GM12878 (cell line): ENCODE data around the gene HSD17B2. TPM values are rescaled to one million over a fixed set of nuclear protein-coding genes. Genes with fewer than 3 reads are reported as not detected.
"Not testable (repeated sequence)": the region's sequence is repeated elsewhere in the genome, so short reads cannot be mapped to it uniquely, and the experiment has no call there.

ENCODE experiments used
- ATAC-seq: fragments of 200-7000 bp; cut with Tn5 transposase; 3 replicates; pipeline ENCODE4 v1.9.1; 2020; ENCODE audit warnings: mild to moderate bottlenecking, moderate library complexity
- BruUV-seq: library from RNA; stranded (reverse); fragments of 400-500 nt; replicated peaks from 2 replicates; lab custom pipeline; 2021; lab: Mats Ljungman, UMichigan
- CTCF ChIA-PET: fragments of 300-600 bp; sonication (Branson Sonifier 250); formaldehyde crosslinking; extraction: SDS; loops from one replicate; lab custom pipeline; 2021; ENCODE audit warnings: inconsistent platforms; lab: Yijun Ruan, JAX
- POLR2A ChIA-PET: fragments of 350-600 bp; formaldehyde crosslinking; extraction: SDS; loops from one replicate; lab custom pipeline; 2021; ENCODE audit warnings: inconsistent platforms; lab: Charles Lee
- RAD21 ChIA-PET: fragments of 300-600 bp; sonication (Branson Sonifier 250); formaldehyde crosslinking; loops from one replicate; lab custom pipeline; 2023; ENCODE audit warnings: antibody characterized with exemption; ENCODE audit not compliant: unreplicated experiment; lab: Charles Lee
- SMC1A ChIA-PET: fragments of 300-600 bp; sonication (Branson Sonifier 250); formaldehyde crosslinking; loops from one replicate; lab custom pipeline; 2023; ENCODE audit not compliant: unreplicated experiment, uncharacterized antibody; lab: Charles Lee
- DNase-seq: peaks from one replicate; pipeline ENCODE4 v3.0.0-alpha.2; 2011; ENCODE audit warnings: low read depth, low spot score
- FAIRE-seq: peaks from 3 replicates; lab custom pipeline; 2011; peaks lifted over from hg19 to GRCh38; lab: Jason Lieb, UNC
- H2AFZ ChIP-seq: 2 replicates; pipeline ENCODE4 v1.6.0; 2011; ENCODE audit warnings: low read depth, low read length, control low read depth; ENCODE audit not compliant: control insufficient read depth
- H3K27ac ChIP-seq: 2 replicates; pipeline ENCODE4 v1.5.1; 2011; ENCODE audit warnings: control low read depth; ENCODE audit not compliant: control insufficient read depth, insufficient read depth
- H3K27me3 ChIP-seq, 2 experiments: replicated peaks in 1 of 2; 2 replicates each; pipeline versions ENCODE4 v1.6.0 to v1.6.1; 2011; ENCODE audit warnings: low read length in 1 of 2; ENCODE audit not compliant: control insufficient read depth in 2 of 2, insufficient read depth in 2 of 2
- H3K36me3 ChIP-seq, 2 experiments: 2 replicates each; pipeline ENCODE4 v1.5.1; 2011; ENCODE audit warnings: low read length in 1 of 2; ENCODE audit not compliant: control insufficient read depth in 2 of 2, insufficient read depth in 2 of 2
- H3K4me1 ChIP-seq: 2 replicates; pipeline ENCODE4 v1.6.1; 2011; ENCODE audit warnings: mild to moderate bottlenecking, low read length, moderate library complexity, mixed read lengths; ENCODE audit not compliant: control insufficient read depth, insufficient read depth
- H3K4me2 ChIP-seq: 2 replicates; pipeline ENCODE4 v1.6.0; 2011; ENCODE audit warnings: control low read depth; ENCODE audit not compliant: control insufficient read depth, insufficient read depth
- H3K4me3 ChIP-seq: fragments of 200-600 bp; sonication (generic); 2 replicates; pipeline ENCODE4 v1.5.1; 2016
- H3K79me2 ChIP-seq: 2 replicates; pipeline ENCODE4 v1.6.0; 2011; ENCODE audit warnings: low read length; ENCODE audit not compliant: control insufficient read depth, insufficient read depth
- H3K9ac ChIP-seq: 2 replicates; pipeline ENCODE4 v1.8.0; 2011; ENCODE audit warnings: low read length, control low read depth, mixed read lengths; ENCODE audit not compliant: control insufficient read depth, insufficient read depth
- H3K9me3 ChIP-seq: replicated peaks from 3 replicates; pipeline ENCODE4 v1.5.1; 2011; ENCODE audit warnings: mild to moderate bottlenecking, low read length; ENCODE audit not compliant: control insufficient read depth, insufficient read depth
- H4K20me1 ChIP-seq: 2 replicates; pipeline ENCODE4 v1.6.0; 2011; ENCODE audit not compliant: control insufficient read depth, insufficient read depth
- CREM ChIP-seq: IDR thresholded peaks from 2 replicates; pipeline ENCODE4 v1.6.1; 2014; ENCODE audit warnings: antibody characterized with exemption, low read depth
- ETV6 ChIP-seq, 2 experiments: fragments of 450-650 bp in 1 of 2; IDR thresholded peaks in 1 of 2; conservative IDR thresholded peaks in 1 of 2; 2 replicates each; pipeline ENCODE4 v1.6.1; 2014; ENCODE audit warnings: antibody characterized with exemption in 1 of 2, borderline replicate concordance in 1 of 2, low read depth in 1 of 2, mild to moderate bottlenecking in 1 of 2, moderate library complexity in 1 of 2
- IRF5 ChIP-seq: fragments of 450-650 bp; IDR thresholded peaks from 2 replicates; pipeline ENCODE4 v1.6.1; 2017; ENCODE audit warnings: borderline replicate concordance
- MLLT1 ChIP-seq: fragments of 450-650 bp; IDR thresholded peaks from 2 replicates; pipeline ENCODE4 v1.6.1; 2016; ENCODE audit warnings: mild to moderate bottlenecking
- PAX8 ChIP-seq: fragments of 450-650 bp; IDR thresholded peaks from 2 replicates; pipeline ENCODE4 v1.6.1; 2017; ENCODE audit warnings: mild to moderate bottlenecking, moderate library complexity
- SREBF1 ChIP-seq: IDR thresholded peaks from 2 replicates; pipeline ENCODE4 v1.6.1; 2012; ENCODE audit warnings: mild to moderate bottlenecking, low read length
- SUZ12 ChIP-seq: fragments of 200-600 bp; sonication (generic); IDR thresholded peaks from one replicate; pipeline ENCODE4 v1.6.1; 2018; ENCODE audit warnings: antibody characterized with exemption, mild to moderate bottlenecking; ENCODE audit not compliant: unreplicated experiment
- WGBS: methylation state at CpG from one replicate; pipeline ENCODE4 v1.1.6; 2016; ENCODE audit warnings: low lambda C conversion rate; ENCODE audit not compliant: insufficient replicate concordance, insufficient coverage; ENCODE audit errors: missing lambda C conversion rate; 5-methylcytosine and 5-hydroxymethylcytosine counted together
- in situ Hi-C: fragments of 300-500 bp; cut with MboI; formaldehyde crosslinking; loops from 9 replicates; pipeline ENCODE4 v1.14.3; 2018; ENCODE audit warnings: mixed read lengths
- intact Hi-C: fragments of 100-400 bp; cut with micrococcal nuclease; formaldehyde crosslinking; loops from one replicate; pipeline ENCODE4 v1.14.2; 2022; ENCODE audit not compliant: unreplicated experiment
- polyA plus RNA-seq, 11 experiments: library from polyadenylated mRNA; depleted of rRNA in 4 of 11; unstranded in 6 of 11; stranded (reverse) in 5 of 11; fragments of >200 nt; fragmentation: Nextera tagmentation in 4 of 11; fragmentation: Illumina TruSeq in 1 of 11; extraction: Ambion mirVana in 4 of 11; extraction: Trizol in 1 of 11; gene quantifications; 1 replicate in 1 of 11; 2 replicates in 10 of 11; pipeline versions ENCODE4 v1.2.1 to v1.2.3, GENCODE V29; 2011 to 2016; ENCODE audit warnings: inconsistent platforms in 2 of 11, missing spikeins in 2 of 11, low read depth in 1 of 11
- total RNA-seq, 4 experiments: library from RNA; depleted of rRNA in 3 of 4; stranded (reverse); fragments of >200 nt in 3 of 4; fragmentation: Illumina TruSeq in 1 of 4; extraction: Trizol in 1 of 4; gene quantifications; 2 replicates each; pipeline versions ENCODE4 v1.2.1 to v1.2.3, GENCODE V29; 2013 to 2021

The HSD17B2 gene
- total and polyA plus RNA-seq, 10 of the 15 experiments (the other 5 are each of a cell fraction or from before 2014, with no cell fraction given), result not detected

GRCh38 chr16:82108774-82109173 is 73.7 kb downstream of the HSD17B2 start:
- Histone ChIP-seq H4K20me1 (peaks cover 2% of the 10 kb centered on the region; the same call in 1 of the 2 replicates), H2AFZ (no peak overlapping the region), H3K4me2 (no peak overlapping the region), H3K27me3 (peaks cover 0 to 2% of the 10 kb centered on the region in 2 experiments; a peak in 2 of 4 replicates), H3K79me2 (no peaks in the 10 kb centered on the region), H3K27ac (no peak overlapping the region), H3K36me3 (no peaks in the 10 kb centered on the region), H3K9me3 (no peaks in the 10 kb centered on the region), H3K4me3 (no peak overlapping the region), H3K9ac (no peak overlapping the region), H3K4me1 (no peaks in the 10 kb centered on the region)
- in situ Hi-C loops (no loop called here), intact Hi-C loops (no loop called here)
- TF ChIP-seq PAX8 (no peak), IRF5 (no peak), CREM (no peak), ETV6 (conservative IDR thresholded peaks at IDR 0.05 in 1 of 2, IDR thresholded peaks at IDR 0.05 in 1 of 2; ENCODE audit: borderline replicate concordance in 1 of 2, low read depth in 1 of 2) (no peak), SREBF1 (no peak), SUZ12 (no peak), MLLT1 (no peak)
- ChIA-PET RAD21 (no interaction called here), CTCF (no interaction called here), SMC1A (no interaction called here), POLR2A (no interaction called here)
- 54% methylated on average over 6 of the region's 6 CpGs for WGBS
- DNase-seq (no peak), ATAC-seq (no peak), FAIRE-seq (no peak)
- no TSS peak for BruUV-seq

- not testable (repeated sequence) for BruUV-seq
Measured at GRCh38 chr16:82109266-82109665, 74.2 kb downstream of the HSD17B2 start.

More at GRCh38 chr16:82109266-82109665, 74.2 kb downstream of the HSD17B2 start:
- H3K36me3 ChIP-seq, H4K20me1 ChIP-seq, H3K4me3 ChIP-seq, H3K9me3 ChIP-seq, DNase-seq, H3K9ac ChIP-seq, SMC1A ChIA-PET, FAIRE-seq, H3K4me1 ChIP-seq, H3K27me3 ChIP-seq, in situ Hi-C loops, H2AFZ ChIP-seq, intact Hi-C loops, H3K4me2 ChIP-seq, RAD21 ChIA-PET, POLR2A ChIA-PET, ATAC-seq, H3K79me2 ChIP-seq, H3K27ac ChIP-seq, CTCF ChIA-PET: not testable (repeated sequence)
- 0% methylated on average over 3 of the region's 3 CpGs for WGBS
